Activated CD8-positive, alpha-beta memory T cell treated with anti-CD3 and anti-CD28 coated beads, Interleukin-2, amount 50 U/mL, for 1 hour (primary cell): ENCODE results near the gene LAMP2.

ENCODE experiments used
- DNase-seq: peaks from one replicate; pipeline ENCODE4 v3.0.0-alpha.2; 2020; ENCODE audit errors: extremely low read depth

LAMP2 gene

DNA sequence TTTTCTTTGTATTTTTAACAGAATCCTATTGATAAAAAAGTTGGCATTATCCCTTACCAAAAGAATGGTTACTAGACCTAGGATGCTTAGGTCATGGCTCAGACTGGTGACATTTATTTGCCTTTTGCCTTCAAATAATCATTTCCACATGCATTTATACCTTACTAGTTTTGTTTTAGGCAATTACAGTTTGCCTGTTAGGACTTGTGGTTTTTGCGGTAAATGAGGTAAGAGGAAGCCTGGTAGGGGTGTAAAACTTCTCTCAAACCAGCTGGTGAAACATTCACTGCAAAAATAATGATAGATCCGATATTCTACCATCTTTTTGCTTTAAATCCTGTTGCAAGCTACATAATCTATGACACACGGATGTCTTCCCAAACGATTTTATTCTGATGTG is 12.1 kb downstream of the LAMP2 start:
- no peak for DNase-seq

DNA sequence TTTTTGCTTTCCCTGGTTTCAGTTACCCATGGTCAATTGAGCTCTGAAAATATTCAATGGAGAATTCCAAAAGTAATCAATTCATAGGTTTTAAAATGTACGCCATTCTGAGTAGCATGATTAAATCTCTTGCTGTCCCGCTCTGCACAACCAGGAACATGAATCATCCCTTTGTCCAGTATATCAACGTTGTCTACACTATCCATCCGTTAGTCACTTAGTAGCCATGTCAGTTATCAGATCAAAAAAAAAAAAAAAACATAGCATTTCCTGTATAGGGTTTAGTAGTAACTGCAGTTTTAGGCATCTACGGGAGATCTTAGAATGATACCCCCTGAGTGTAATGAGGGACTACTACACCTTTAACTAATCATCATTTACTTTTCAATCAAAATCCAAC is 15.1 kb downstream of the LAMP2 start:
- no peak for DNase-seq

DNA sequence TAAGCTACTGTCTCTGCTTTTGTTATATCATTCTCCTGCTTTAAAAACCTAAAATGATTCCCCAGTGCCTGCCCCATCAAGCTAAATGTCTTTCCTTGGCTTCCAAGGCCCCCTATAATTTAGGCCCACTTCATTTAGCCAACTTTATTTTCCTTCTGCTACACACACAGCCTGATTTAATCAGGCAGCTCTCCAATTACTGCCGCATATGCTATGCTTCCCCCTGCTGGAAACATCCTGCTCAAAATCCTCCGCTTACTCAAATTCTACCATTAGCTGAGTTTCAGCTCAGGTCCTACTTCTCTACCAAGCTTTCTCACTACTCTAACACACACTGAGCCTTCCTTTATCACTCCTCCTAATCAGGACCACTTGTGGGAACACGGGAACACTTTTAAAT is 17.0 kb downstream of the LAMP2 start:
- no peak for DNase-seq

- no peak for DNase-seq
These were observed 18.9 kb downstream of the LAMP2 start for GRCh38 chrX:120450163-120450562.

GRCh38 chrX:120446498-120446897 is 22.6 kb downstream of the LAMP2 start:
- DNase-seq: no peak

DNA sequence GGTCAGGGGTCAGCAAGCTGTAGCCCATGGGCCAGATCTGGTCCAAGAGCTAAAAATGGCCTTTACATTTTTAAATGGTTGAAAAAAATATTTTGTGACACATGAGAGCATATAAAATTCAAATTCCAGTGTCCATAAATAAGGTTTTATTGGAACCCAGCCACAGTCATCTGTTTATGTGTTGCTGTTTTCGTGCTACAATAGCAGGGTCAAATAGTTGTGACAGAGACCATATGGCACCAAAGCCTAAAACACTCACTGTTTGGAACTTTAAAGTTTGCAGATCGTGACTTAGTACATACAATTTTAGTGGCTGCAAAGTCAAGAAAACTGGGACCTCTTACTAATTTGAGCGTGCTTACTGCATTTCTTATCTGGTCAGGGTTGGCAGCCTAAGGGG is 29.2 kb downstream of the LAMP2 start:
- DNase-seq: no peak

GRCh38 chrX:120429776-120430540 is 39.1 kb downstream of the LAMP2 start:
- no peak for DNase-seq

DNA sequence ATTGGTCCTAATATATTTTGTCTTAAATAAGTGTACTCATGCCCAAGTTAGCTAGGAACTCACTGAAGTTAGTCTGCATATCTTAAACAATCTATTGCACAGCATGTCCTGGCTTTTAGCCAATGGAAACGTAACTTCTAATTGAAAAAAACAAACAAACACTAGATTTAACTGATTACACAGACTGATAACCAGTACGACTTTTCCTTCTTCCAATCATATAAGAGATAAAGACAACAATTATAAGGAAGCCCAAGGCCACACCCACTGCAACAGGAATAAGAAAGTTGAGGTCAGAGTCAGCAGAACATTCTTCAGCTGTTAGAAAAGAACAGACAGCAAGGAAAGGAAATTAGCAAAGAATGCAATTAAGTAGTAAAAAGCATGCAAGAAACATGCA is 40.8 kb downstream of the LAMP2 start:
- no peak for DNase-seq

DNA sequence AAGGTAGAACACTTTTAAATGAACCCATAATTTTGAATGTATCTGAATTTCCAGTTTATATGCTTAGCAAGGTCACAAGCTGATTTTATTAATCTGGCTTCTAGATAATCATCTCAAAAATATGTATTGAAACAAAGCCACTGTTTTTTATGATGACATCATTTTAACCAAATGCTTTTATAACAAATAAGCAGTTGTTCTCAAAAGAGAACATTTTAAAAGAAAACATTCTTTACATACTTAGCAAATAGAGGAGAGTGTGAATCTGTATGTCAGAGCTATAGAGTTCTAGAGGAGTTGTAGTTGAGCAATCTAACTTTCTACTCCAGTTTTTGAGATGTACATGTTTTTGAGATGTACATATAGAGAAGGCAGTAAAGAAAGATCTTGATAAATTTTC is 42.5 kb downstream of the LAMP2 start:
- DNase-seq: no peak

GRCh38 chrX:120419463-120419862 is 49.6 kb downstream of the LAMP2 start:
- no peak for DNase-seq

DNA sequence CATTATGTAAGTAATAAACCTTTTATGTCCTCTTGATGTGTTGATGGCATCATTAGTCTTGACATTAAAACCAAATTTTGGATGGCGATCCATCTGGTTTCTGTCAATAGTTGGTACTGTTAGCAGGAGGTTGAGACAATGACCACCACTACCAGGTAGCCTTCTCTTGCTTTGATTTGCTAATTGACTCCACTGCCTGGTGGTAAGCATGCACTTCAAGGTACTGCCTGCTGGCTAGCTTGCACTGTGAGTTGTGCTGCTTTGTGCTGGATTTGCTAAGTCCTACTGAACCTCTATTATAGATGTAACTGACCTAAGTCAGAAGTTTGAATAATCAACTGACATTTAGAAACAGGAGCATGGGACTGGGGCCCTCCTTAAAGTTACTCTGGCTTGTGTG is 60.9 kb downstream of the LAMP2 start:
- DNase-seq: no peak

DNA sequence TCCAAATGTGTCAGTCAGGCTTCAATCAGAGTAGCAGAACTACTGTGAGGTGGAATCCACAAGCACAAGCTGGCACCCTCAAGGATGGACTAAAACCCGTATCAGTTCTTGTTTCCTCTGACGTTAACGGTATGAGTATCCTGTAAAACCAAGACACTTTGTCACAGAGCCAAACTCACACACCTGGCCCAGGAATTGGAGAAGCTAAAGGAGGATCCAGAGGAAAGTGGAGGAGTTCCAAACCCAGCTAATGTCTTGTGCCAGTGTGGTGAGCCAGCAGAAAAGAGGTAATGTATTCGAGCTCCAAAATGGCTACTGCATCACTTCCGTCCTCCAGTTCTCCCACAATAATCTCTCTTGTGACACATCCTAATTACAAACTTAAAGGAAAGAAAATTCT is 62.5 kb downstream of the LAMP2 start:
- DNase-seq: no peak

- no peak for DNase-seq
These were observed 66.7 kb downstream of the LAMP2 start for GRCh38 chrX:120402369-120402768.

DNA sequence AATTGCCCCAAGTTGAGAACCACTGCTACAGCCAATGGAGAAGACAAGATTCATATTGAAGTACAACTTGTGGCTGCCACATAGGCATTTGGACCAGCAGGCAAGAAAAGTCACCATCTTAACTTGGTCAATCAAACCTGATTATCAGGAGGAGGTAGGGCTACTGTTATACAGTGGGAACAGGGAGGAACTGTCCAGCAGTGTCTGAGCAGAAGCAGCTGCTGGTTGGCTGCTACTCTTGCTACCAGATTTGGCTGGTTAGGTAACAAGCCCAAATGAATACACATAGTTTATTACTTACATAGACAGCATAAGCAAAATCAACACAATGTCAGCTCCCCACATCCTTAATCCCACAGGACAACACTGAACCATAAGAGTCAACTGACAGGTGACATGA is 67.8 kb downstream of the LAMP2 start:
- no peak for DNase-seq

- DNase-seq: no peak
These were observed 88.4 kb downstream of the LAMP2 start for GRCh38 chrX:120380699-120381098.

DNA sequence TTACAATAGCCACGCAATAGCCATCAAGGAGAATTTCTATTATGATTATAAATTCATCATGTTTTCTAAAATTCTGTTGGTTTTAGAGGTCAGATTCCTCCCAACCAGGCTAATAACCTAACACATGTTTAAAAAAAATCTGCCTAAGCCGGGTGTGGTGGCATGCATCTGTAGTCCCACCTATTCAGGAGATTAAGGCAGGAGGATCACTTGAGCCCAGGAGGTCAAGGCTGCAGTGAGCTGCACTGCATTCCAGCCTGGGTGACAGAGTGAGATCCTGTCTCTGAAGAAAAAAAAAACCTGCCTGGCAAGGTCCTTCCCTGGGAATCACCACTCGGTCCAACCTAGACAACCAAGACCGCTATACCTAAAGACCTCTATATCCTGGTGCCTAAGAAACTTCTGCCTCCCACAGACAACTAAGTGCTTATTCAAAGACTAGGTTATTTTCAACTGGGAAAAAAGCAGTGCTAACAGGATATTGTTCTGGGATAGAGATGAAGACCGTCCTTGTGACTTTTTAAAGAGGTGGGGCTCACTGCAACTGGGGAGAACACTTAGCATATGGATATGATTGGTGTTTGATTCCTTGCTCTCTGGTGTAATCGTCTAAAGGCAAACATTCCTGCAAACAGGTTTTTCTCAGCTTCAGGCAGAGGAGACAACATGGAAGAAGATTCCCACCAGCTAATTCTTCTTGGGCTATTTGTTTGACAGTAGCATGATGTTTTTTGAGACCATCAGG is 89.0 kb downstream of the LAMP2 start:
- no peak for DNase-seq

DNA sequence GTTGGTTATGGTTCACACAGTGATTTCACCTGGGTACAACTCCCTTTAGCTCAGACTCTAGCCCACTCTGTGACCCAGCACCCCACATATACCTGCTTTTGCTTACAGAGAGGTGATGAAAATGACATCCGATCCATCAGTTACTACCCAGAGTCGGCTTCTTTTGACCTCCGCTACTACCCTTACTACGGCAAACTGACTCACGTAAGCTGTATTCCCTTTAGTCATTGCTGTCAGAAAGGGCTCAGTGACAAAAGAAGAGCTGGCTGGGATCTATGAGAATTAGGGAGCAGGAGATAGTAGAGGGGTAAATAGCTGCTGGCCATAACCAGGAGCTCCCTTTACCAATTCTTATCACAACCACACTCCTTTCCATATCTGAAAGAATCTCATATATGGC is 90.5 kb downstream of the LAMP2 start:
- no peak for DNase-seq
